ENCODE measurements around the gene AFF1.
"Not testable (repeated sequence)": the region's sequence is repeated elsewhere in the genome, so short reads cannot be mapped to it uniquely, and the experiment has no call there.

Gene AFF1

GRCh38 chr4:87145934-87146333 lies 211.1 kb downstream of the AFF1 start:
- H3K36me3 ChIP-seq (replicated peaks in 1 of 2; ENCODE audit: control insufficient read depth in 2 of 2, insufficient read depth in 2 of 2, low read length in 2 of 2); H3K79me1 ChIP-seq (ENCODE audit: low read depth, low read length); H2BK5ac ChIP-seq (ENCODE audit: low read length); DNase-seq (ENCODE audit: low spot score); H2BK12ac ChIP-seq (ENCODE audit: low read length); H2AFZ ChIP-seq (ENCODE audit: low read length); H3K14ac ChIP-seq (ENCODE audit: low read length); H3K18ac ChIP-seq (ENCODE audit: low read length); H4K8ac ChIP-seq (ENCODE audit: low read depth, low read length); H3K4me1 ChIP-seq (ENCODE audit: control insufficient read depth in 2 of 2, insufficient read depth in 1 of 2, low read depth in 1 of 2, low read length in 2 of 2); H3K4me3 ChIP-seq (ENCODE audit: low read length in 2 of 2); H3K27ac ChIP-seq (replicated peaks; ENCODE audit: low read length); H3K4me2 ChIP-seq (ENCODE audit: insufficient read depth, low read length, poor library complexity, severe bottlenecking); H2BK15ac ChIP-seq (ENCODE audit: low read length); H3K4ac ChIP-seq (ENCODE audit: low read length); H2BK120ac ChIP-seq (ENCODE audit: low read depth, low read length); H2AK5ac ChIP-seq (ENCODE audit: low read depth, low read length); H3K23ac ChIP-seq (ENCODE audit: low read depth, low read length, poor library complexity); H3K9me3 ChIP-seq (replicated peaks in 1 of 2; ENCODE audit: control insufficient read depth in 2 of 2, insufficient read depth in 1 of 2, low read depth in 1 of 2, low read length in 2 of 2); H3K9ac ChIP-seq (ENCODE audit: low read depth, low read length, poor library complexity); H3K27me3 ChIP-seq (ENCODE audit: control insufficient read depth in 3 of 3, insufficient read depth in 3 of 3, low read depth in 1 of 3, low read length in 3 of 3); H4K91ac ChIP-seq (ENCODE audit: low read depth, low read length, poor library complexity): not testable (repeated sequence)
- WGBS, 2 donors (ENCODE audit: extremely low coverage in 2 of 2, insufficient read length in 2 of 2, insufficient replicate concordance in 1 of 2) = no CpG with 5 or more reads among the region's 6 CpGs

DNA sequence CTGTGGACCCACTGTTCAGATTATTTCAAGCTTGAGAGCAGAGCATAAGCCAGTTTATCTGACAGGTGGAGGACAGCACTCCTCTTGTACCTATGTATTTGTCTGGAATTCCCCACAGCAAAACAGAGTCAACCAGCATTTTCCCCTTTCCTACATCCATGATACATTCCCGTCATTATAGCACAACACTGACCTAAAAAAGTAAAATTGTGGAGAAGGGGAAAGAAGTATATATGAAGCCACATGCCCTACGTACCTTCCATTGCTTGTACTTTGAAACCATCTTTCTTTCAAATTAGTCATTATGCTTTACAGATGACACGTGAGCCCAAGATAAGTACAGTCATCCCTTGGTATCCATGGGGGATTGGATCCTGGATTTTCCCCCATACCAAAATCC lies 212.3 kb downstream of the AFF1 start:
- no peak for DNase-seq (ENCODE audit: low spot score)
- Histone ChIP-seq H3K18ac (ENCODE audit: low read length) (no peak overlapping the region), H2BK5ac (ENCODE audit: low read length) (no peak overlapping the region), H3K14ac (ENCODE audit: low read length) (no peak overlapping the region), H3K4me2 (ENCODE audit: insufficient read depth, low read length, poor library complexity, severe bottlenecking) (no peak overlapping the region), H2AK5ac (ENCODE audit: low read depth, low read length) (no peak overlapping the region), H3K9ac (ENCODE audit: low read depth, low read length, poor library complexity) (no peak overlapping the region), H3K79me1 (ENCODE audit: low read depth, low read length) (no peaks in the 10 kb centered on the region), H2BK120ac (ENCODE audit: low read depth, low read length) (no peak overlapping the region), H4K8ac (ENCODE audit: low read depth, low read length) (no peak overlapping the region), H4K91ac (ENCODE audit: low read depth, low read length, poor library complexity) (no peak overlapping the region), H2AFZ (ENCODE audit: low read length) (no peak overlapping the region), H3K27ac (replicated peaks; ENCODE audit: low read length) (no peak overlapping the region), H3K36me3 (replicated peaks in 1 of 2; ENCODE audit: control insufficient read depth in 2 of 2, insufficient read depth in 2 of 2, low read length in 2 of 2) (no peaks in the 10 kb centered on the region), H2BK12ac (ENCODE audit: low read length) (no peak overlapping the region), H3K4me3 (ENCODE audit: low read length in 2 of 2) (no peak overlapping the region), H3K23ac (ENCODE audit: low read depth, low read length, poor library complexity) (no peak overlapping the region), H3K27me3 (ENCODE audit: control insufficient read depth in 3 of 3, insufficient read depth in 3 of 3, low read depth in 1 of 3, low read length in 3 of 3) (no peaks in the 10 kb centered on the region), H2BK15ac (ENCODE audit: low read length) (no peak overlapping the region), H3K4ac (ENCODE audit: low read length) (no peak overlapping the region), H3K9me3 (replicated peaks in 1 of 2; ENCODE audit: control insufficient read depth in 2 of 2, insufficient read depth in 1 of 2, low read depth in 1 of 2, low read length in 2 of 2) (no peaks in the 10 kb centered on the region), H3K4me1 (ENCODE audit: control insufficient read depth in 2 of 2, insufficient read depth in 1 of 2, low read depth in 1 of 2, low read length in 2 of 2) (peaks cover 0 to 3% of the 10 kb centered on the region in 2 donors)
- WGBS, 2 donors (ENCODE audit: extremely low coverage in 2 of 2, insufficient read length in 2 of 2, insufficient replicate concordance in 1 of 2) = no CpG with 5 or more reads among the region's 3 CpGs

DNA sequence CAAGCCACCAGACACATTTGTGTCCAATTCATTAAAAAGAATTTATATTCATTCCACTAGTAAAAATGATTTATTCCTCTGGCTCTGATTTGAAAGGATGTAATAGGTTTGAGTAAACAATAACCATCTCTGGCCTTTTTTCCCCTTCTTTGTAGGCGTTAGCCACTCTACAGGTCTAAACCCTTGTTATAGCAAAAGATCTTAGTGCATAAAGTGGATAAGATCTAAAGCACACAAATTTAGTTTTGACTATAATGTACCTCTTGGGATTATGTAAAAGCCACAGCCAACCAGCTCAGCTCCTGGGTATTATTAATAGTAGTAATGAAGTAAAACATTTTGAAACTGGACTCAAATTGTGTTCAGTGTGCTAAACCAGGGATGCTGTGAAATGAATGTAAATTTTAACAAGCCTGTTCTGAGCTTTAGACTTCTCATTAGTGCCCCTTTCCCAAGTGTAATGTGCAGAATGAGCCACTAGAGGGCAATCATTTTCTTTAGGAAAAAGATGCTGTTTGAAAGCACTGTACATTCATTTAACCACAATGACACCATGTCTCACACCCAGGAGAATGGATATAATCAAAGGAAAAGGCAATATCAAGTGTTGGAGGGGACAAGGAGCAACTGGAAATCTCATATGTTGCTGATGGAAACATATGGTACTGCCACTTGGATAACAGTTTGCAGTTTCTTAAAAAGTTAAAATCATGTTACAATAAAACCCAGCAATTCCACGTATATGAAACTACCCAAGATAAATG lies 215.9 kb downstream of the AFF1 start:
- H4K91ac ChIP-seq (ENCODE audit: low read depth, low read length, poor library complexity) = no peak overlapping the region
- no peak overlapping the region for H2AFZ ChIP-seq (ENCODE audit: low read length)

DNA sequence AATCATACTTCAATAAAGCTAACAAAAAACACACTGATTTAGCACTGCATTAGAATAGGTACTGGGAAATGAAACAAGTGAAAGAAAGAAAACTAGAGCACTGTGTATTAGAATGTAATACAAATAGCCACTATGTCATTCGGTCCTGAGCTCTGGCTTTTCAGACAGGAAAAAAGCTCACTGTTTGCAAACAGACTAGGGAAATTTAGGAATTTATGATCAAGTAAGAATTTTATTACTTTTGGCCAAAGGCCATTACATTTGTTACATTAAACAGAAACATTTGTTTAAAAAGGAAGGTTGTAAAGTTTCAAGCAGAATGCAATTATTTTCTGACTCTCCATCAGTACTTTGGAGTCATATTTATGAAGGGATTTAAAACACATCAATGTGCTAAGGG lies 216.9 kb downstream of the AFF1 start:
- Histone ChIP-seq H3K27ac (replicated peaks; ENCODE audit: low read length) (no peak overlapping the region), H4K91ac (ENCODE audit: low read depth, low read length, poor library complexity) (no peak overlapping the region), H3K4me2 (ENCODE audit: insufficient read depth, low read length, poor library complexity, severe bottlenecking) (no peak overlapping the region), H2AK5ac (ENCODE audit: low read depth, low read length) (no peak overlapping the region), H2BK15ac (ENCODE audit: low read length) (no peak overlapping the region), H2AFZ (ENCODE audit: low read length) (no peak overlapping the region), H3K9ac (ENCODE audit: low read depth, low read length, poor library complexity) (no peak overlapping the region), H3K79me1 (ENCODE audit: low read depth, low read length) (no peaks in the 10 kb centered on the region), H3K4me1 (ENCODE audit: control insufficient read depth in 2 of 2, insufficient read depth in 1 of 2, low read depth in 1 of 2, low read length in 2 of 2) (peaks cover 2 to 4% of the 10 kb centered on the region in 2 donors), H4K8ac (ENCODE audit: low read depth, low read length) (no peak overlapping the region), H3K4me3 (ENCODE audit: low read length in 2 of 2) (no peak overlapping the region), H3K27me3 (ENCODE audit: control insufficient read depth in 3 of 3, insufficient read depth in 3 of 3, low read depth in 1 of 3, low read length in 3 of 3) (no peaks in the 10 kb centered on the region), H2BK12ac (ENCODE audit: low read length) (no peak overlapping the region), H2BK120ac (ENCODE audit: low read depth, low read length) (no peak overlapping the region), H3K14ac (ENCODE audit: low read length) (no peak overlapping the region), H3K18ac (ENCODE audit: low read length) (no peak overlapping the region), H3K4ac (ENCODE audit: low read length) (no peak overlapping the region), H3K36me3 (replicated peaks in 1 of 2; ENCODE audit: control insufficient read depth in 2 of 2, insufficient read depth in 2 of 2, low read length in 2 of 2) (no peaks in the 10 kb centered on the region), H2BK5ac (ENCODE audit: low read length) (no peak overlapping the region), H3K23ac (ENCODE audit: low read depth, low read length, poor library complexity) (no peak overlapping the region), H3K9me3 (replicated peaks in 1 of 2; ENCODE audit: control insufficient read depth in 2 of 2, insufficient read depth in 1 of 2, low read depth in 1 of 2, low read length in 2 of 2) (no peaks in the 10 kb centered on the region)
- WGBS, 2 donors (ENCODE audit: extremely low coverage in 2 of 2, insufficient read length in 2 of 2, insufficient replicate concordance in 1 of 2) = no CpG with 5 or more reads among the region's 1 CpG
- no peak for DNase-seq (ENCODE audit: low spot score)

More for the DNA sequence above, 215.9 kb downstream of the AFF1 start:
- Histone ChIP-seq H2BK5ac (ENCODE audit: low read length) (no peak overlapping the region), H2AK5ac (ENCODE audit: low read depth, low read length) (no peak overlapping the region), H2BK120ac (ENCODE audit: low read depth, low read length) (no peak overlapping the region), H2BK15ac (ENCODE audit: low read length) (no peak overlapping the region), H3K36me3 (replicated peaks in 1 of 2; ENCODE audit: control insufficient read depth in 2 of 2, insufficient read depth in 2 of 2, low read length in 2 of 2) (no peaks in the 10 kb centered on the region), H3K4me3 (ENCODE audit: low read length in 2 of 2) (no peak overlapping the region), H3K14ac (ENCODE audit: low read length) (no peak overlapping the region), H3K79me1 (ENCODE audit: low read depth, low read length) (no peaks in the 10 kb centered on the region), H4K8ac (ENCODE audit: low read depth, low read length) (no peak overlapping the region), H3K23ac (ENCODE audit: low read depth, low read length, poor library complexity) (no peak overlapping the region), H2BK12ac (ENCODE audit: low read length) (no peak overlapping the region), H3K27me3 (ENCODE audit: control insufficient read depth in 3 of 3, insufficient read depth in 3 of 3, low read depth in 1 of 3, low read length in 3 of 3) (no peaks in the 10 kb centered on the region), H3K4ac (ENCODE audit: low read length) (no peak overlapping the region), H3K27ac (replicated peaks; ENCODE audit: low read length) (no peak overlapping the region), H3K9ac (ENCODE audit: low read depth, low read length, poor library complexity) (no peak overlapping the region), H3K4me1 (ENCODE audit: control insufficient read depth in 2 of 2, insufficient read depth in 1 of 2, low read depth in 1 of 2, low read length in 2 of 2) (peaks cover 2 to 4% of the 10 kb centered on the region in 2 donors), H3K18ac (ENCODE audit: low read length) (no peak overlapping the region), H3K9me3 (replicated peaks in 1 of 2; ENCODE audit: control insufficient read depth in 2 of 2, insufficient read depth in 1 of 2, low read depth in 1 of 2, low read length in 2 of 2) (no peaks in the 10 kb centered on the region), H3K4me2 (ENCODE audit: insufficient read depth, low read length, poor library complexity, severe bottlenecking) (no peak overlapping the region)
- peak; percentile 72 for DNase-seq (ENCODE audit: low spot score)
- WGBS, 2 donors (ENCODE audit: extremely low coverage in 2 of 2, insufficient read length in 2 of 2, insufficient replicate concordance in 1 of 2) = no CpG with 5 or more reads among the region's 2 CpGs
